Trophoblast cell (in vitro differentiated cells and primary cell): ENCODE results near the gene GALNT14.

Source experiments
- DNase-seq, 2 donors: peaks; one replicate each; pipeline ENCODE4 v3.0.0-alpha.2; 2016
- H2AFZ ChIP-seq: 2 replicates; pipeline ENCODE4 v1.6.1; 2013; ENCODE audit warnings: low read length, moderate library complexity, mild to moderate bottlenecking; ENCODE audit not compliant: insufficient read depth, poor library complexity
- H2AK5ac ChIP-seq: 2 replicates; pipeline ENCODE4 v1.6.1; 2013; ENCODE audit warnings: mild to moderate bottlenecking, low read length
- H2BK120ac ChIP-seq: 2 replicates; pipeline ENCODE4 v1.6.1; 2013; ENCODE audit warnings: low read length, mild to moderate bottlenecking, moderate library complexity; ENCODE audit not compliant: insufficient read depth, poor library complexity
- H2BK12ac ChIP-seq: 2 replicates; pipeline ENCODE4 v1.6.1; 2013; ENCODE audit warnings: mild to moderate bottlenecking, low read length, moderate library complexity
- H2BK5ac ChIP-seq: 2 replicates; pipeline ENCODE4 v1.6.1; 2013; ENCODE audit warnings: low read length, low read depth, moderate library complexity, mild to moderate bottlenecking; ENCODE audit not compliant: poor library complexity
- H3K14ac ChIP-seq: 2 replicates; pipeline ENCODE4 v1.6.1; 2013; ENCODE audit warnings: mild to moderate bottlenecking, low read length
- H3K18ac ChIP-seq: 2 replicates; pipeline ENCODE4 v1.6.1; 2013; ENCODE audit warnings: mild to moderate bottlenecking, low read length
- H3K23ac ChIP-seq: 2 replicates; pipeline ENCODE4 v1.6.1; 2013; ENCODE audit warnings: low read length
- H3K27ac ChIP-seq: 2 replicates; pipeline ENCODE4 v1.5.1; 2013; ENCODE audit warnings: low read depth, mild to moderate bottlenecking, inconsistent platforms, low read length, moderate library complexity
- H3K27me3 ChIP-seq: 2 replicates; pipeline ENCODE4 v1.6.1; 2013; ENCODE audit warnings: inconsistent platforms, mild to moderate bottlenecking, low read length, moderate library complexity; ENCODE audit not compliant: insufficient read depth
- H3K36me3 ChIP-seq, 2 experiments: 1 replicate in 1 of 2; 2 replicates in 1 of 2; pipeline ENCODE4 v1.6.1; 2013; ENCODE audit warnings: low read length in 2 of 2, mild to moderate bottlenecking in 2 of 2, moderate library complexity in 1 of 2; ENCODE audit not compliant: insufficient read depth in 2 of 2, control insufficient read depth in 1 of 2
- H3K4ac ChIP-seq: 2 replicates; pipeline ENCODE4 v1.6.1; 2013; ENCODE audit warnings: low read depth, mild to moderate bottlenecking, low read length, moderate library complexity
- H3K4me1 ChIP-seq, 2 experiments: 1 replicate in 1 of 2; 2 replicates in 1 of 2; pipeline ENCODE4 v1.6.1; 2013; ENCODE audit warnings: low read length in 2 of 2, mild to moderate bottlenecking in 2 of 2, moderate library complexity in 1 of 2; ENCODE audit not compliant: insufficient read depth in 2 of 2, control insufficient read depth in 1 of 2
- H3K4me2 ChIP-seq: 2 replicates; pipeline ENCODE4 v1.6.1; 2013; ENCODE audit warnings: inconsistent platforms, mild to moderate bottlenecking, low read length, moderate library complexity
- H3K4me3 ChIP-seq: 2 replicates; pipeline ENCODE4 v1.5.1; 2013; ENCODE audit warnings: mild to moderate bottlenecking, low read depth, low read length, inconsistent platforms
- H3K79me1 ChIP-seq: one replicate; pipeline ENCODE4 v1.6.1; 2013; ENCODE audit warnings: low read length
- H3K79me2 ChIP-seq: 2 replicates; pipeline ENCODE4 v1.6.1; 2013; ENCODE audit warnings: low read length, mild to moderate bottlenecking; ENCODE audit not compliant: control insufficient read depth, insufficient read depth, poor library complexity
- H3K9ac ChIP-seq: 2 replicates; pipeline ENCODE4 v1.6.1; 2013; ENCODE audit warnings: mild to moderate bottlenecking, low read length
- H3K9me3 ChIP-seq: 2 replicates; pipeline ENCODE4 v1.6.1; 2013; ENCODE audit warnings: low read depth, mild to moderate bottlenecking, control low read depth, inconsistent platforms, low read length; ENCODE audit not compliant: insufficient read depth
- H4K12ac ChIP-seq: 2 replicates; pipeline ENCODE4 v1.6.1; 2013; ENCODE audit warnings: low read depth, mild to moderate bottlenecking, low read length, moderate library complexity
- H4K8ac ChIP-seq: 2 replicates; pipeline ENCODE4 v1.6.1; 2013; ENCODE audit warnings: low read depth, mild to moderate bottlenecking, low read length, moderate library complexity
- H4K91ac ChIP-seq: one replicate; pipeline ENCODE4 v1.6.1; 2013; ENCODE audit warnings: low read depth, mild to moderate bottlenecking, low read length, moderate library complexity
- WGBS: extraction: QIAGEN DNeasy Blood & Tissue Kit; methylation state at CpG from one replicate; pipeline ENCODE4 v1.1.7; 2013; ENCODE audit warnings: missing lambda C conversion rate; ENCODE audit not compliant: insufficient read length, insufficient coverage; ENCODE audit errors: extremely low coverage; 5-methylcytosine and 5-hydroxymethylcytosine counted together

GALNT14 gene

DNA sequence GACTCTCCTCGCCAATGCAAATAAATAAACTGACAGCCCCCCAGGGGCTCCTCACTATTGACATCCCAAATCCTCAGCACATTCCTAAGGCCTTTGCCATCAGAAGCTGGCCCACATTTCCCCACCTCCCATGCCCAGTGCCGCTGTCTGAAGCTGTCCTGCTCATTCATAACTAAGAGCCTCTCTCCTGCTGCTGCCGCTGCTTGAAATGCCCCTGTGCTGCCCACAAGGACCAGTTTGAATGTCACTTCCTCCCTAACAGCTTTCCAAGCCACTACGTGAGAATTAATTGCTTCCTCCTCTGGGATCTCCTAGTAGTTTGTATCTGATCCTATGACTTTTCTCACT, 179.3 kb downstream of the GALNT14 start:
- H4K8ac ChIP-seq, result no peak overlapping the region
- no peak overlapping the region for H2AFZ ChIP-seq
- no peak overlapping the region for H4K91ac ChIP-seq
- H3K27me3 ChIP-seq, result no peaks in the 10 kb centered on the region
- H2BK5ac ChIP-seq, result no peak overlapping the region
- no peak overlapping the region for H3K23ac ChIP-seq
- H3K14ac ChIP-seq, result no peak overlapping the region
- H3K9ac ChIP-seq, result no peak overlapping the region
- no peak overlapping the region for H4K12ac ChIP-seq
- no CpG with 5 or more reads among the region's 4 CpGs for WGBS
- no peak overlapping the region for H3K18ac ChIP-seq
- no peak overlapping the region for H2BK12ac ChIP-seq
- no peaks in the 10 kb centered on the region for H3K79me1 ChIP-seq
- H3K4me3 ChIP-seq, result no peak overlapping the region
- DNase-seq, result no peak
- no peak overlapping the region for H3K27ac ChIP-seq
- no peak overlapping the region for H3K4me2 ChIP-seq
- H3K79me2 ChIP-seq, result no peaks in the 10 kb centered on the region
- H3K4me1 ChIP-seq, result no peaks in the 10 kb centered on the region
- no peaks in the 10 kb centered on the region for H3K36me3 ChIP-seq
- no peak overlapping the region for H2BK120ac ChIP-seq
- no peaks in the 10 kb centered on the region for H3K9me3 ChIP-seq
- H2AK5ac ChIP-seq, result no peak overlapping the region
- no peak overlapping the region for H3K4ac ChIP-seq

GRCh38 chr2:30958193-30958917, 179.9 kb downstream of the GALNT14 start:
- H4K91ac ChIP-seq, result no peak overlapping the region
- no peak overlapping the region for H4K12ac ChIP-seq
- H2BK120ac ChIP-seq, result no peak overlapping the region
- no peaks in the 10 kb centered on the region for H3K9me3 ChIP-seq
- no peaks in the 10 kb centered on the region for H3K79me1 ChIP-seq
- no peak overlapping the region for H2BK5ac ChIP-seq
- no peaks in the 10 kb centered on the region for H3K36me3 ChIP-seq
- H3K18ac ChIP-seq, result no peak overlapping the region
- no peak overlapping the region for H3K4ac ChIP-seq
- H3K4me3 ChIP-seq, result no peak overlapping the region
- H2BK12ac ChIP-seq, result no peak overlapping the region
- no peak overlapping the region for H3K27ac ChIP-seq
- no peak overlapping the region for H4K8ac ChIP-seq
- H3K9ac ChIP-seq, result no peak overlapping the region
- DNase-seq, result no peak
- H3K79me2 ChIP-seq, result no peaks in the 10 kb centered on the region
- no peak overlapping the region for H2AFZ ChIP-seq
- H3K23ac ChIP-seq, result no peak overlapping the region
- WGBS, result no CpG with 5 or more reads among the region's 15 CpGs
- no peak overlapping the region for H2AK5ac ChIP-seq
- no peak overlapping the region for H3K14ac ChIP-seq
- H3K27me3 ChIP-seq, result no peaks in the 10 kb centered on the region
- no peak overlapping the region for H3K4me2 ChIP-seq
- H3K4me1 ChIP-seq, result no peaks in the 10 kb centered on the region

DNA sequence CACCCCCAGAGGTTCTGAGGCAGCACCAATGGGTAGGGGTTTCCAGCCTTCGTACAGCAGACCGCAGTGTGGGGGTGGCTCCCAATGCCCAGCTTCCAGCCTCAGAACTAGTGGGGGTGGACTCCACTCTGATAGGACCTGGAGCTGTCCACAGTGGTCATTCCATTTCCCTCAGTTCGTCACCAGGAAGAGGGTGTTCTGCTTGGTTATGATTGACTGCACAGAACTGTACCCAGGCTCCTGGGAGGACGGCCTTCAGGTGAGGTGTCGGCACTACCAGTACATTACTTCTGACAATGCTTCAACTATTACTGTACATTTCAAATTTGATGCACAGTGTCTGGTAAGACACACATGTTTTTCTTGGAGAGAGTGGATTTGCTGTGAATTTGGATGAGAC, 180.6 kb downstream of the GALNT14 start:
- Histone ChIP-seq H3K79me2 (no peaks in the 10 kb centered on the region), H3K9ac (no peak overlapping the region), H2BK12ac (no peak overlapping the region), H3K4me3 (no peak overlapping the region), H3K9me3 (no peaks in the 10 kb centered on the region), H3K36me3 (no peaks in the 10 kb centered on the region), H3K27ac (no peak overlapping the region), H3K18ac (no peak overlapping the region), H3K4me1 (no peaks in the 10 kb centered on the region), H3K4me2 (no peak overlapping the region), H2BK5ac (no peak overlapping the region), H4K12ac (no peak overlapping the region), H3K14ac (no peak overlapping the region), H3K23ac (no peak overlapping the region), H3K27me3 (no peaks in the 10 kb centered on the region), H2AFZ (no peak overlapping the region), H2BK120ac (no peak overlapping the region), H4K91ac (no peak overlapping the region), H2AK5ac (no peak overlapping the region), H3K4ac (no peak overlapping the region), H4K8ac (no peak overlapping the region), H3K79me1 (no peaks in the 10 kb centered on the region)
- no CpG with 5 or more reads among the region's 5 CpGs for WGBS
- DNase-seq, result no peak

DNA sequence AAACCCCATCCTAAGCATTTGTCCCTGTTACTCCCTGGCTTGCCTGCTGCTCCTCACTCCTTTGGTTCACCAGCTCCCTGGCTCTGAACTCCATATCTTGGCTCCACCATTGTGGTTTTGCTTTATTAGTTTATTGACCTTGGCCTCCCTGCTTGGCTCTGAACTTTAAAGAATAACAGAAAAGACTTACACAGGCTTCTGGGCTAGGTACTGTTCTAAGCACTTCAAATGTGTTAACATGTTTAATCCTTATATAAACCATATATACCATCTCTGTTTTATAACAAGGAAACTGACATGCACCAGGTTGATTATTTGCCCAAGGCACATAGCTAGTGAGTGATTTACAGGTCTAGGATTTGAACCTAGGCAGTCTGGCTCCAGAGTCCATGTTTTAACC, 181.2 kb downstream of the GALNT14 start:
- H4K91ac ChIP-seq, result no peak overlapping the region
- H3K14ac ChIP-seq, result no peak overlapping the region
- no peaks in the 10 kb centered on the region for H3K27me3 ChIP-seq
- H2BK120ac ChIP-seq, result no peak overlapping the region
- DNase-seq, result no peak
- H3K23ac ChIP-seq, result no peak overlapping the region
- H2AK5ac ChIP-seq, result no peak overlapping the region
- H3K18ac ChIP-seq, result no peak overlapping the region
- no peak overlapping the region for H3K4me2 ChIP-seq
- H3K36me3 ChIP-seq, result no peaks in the 10 kb centered on the region
- H3K9ac ChIP-seq, result no peak overlapping the region
- no peaks in the 10 kb centered on the region for H3K4me1 ChIP-seq
- H4K12ac ChIP-seq, result no peak overlapping the region
- no peak overlapping the region for H3K4ac ChIP-seq
- no peak overlapping the region for H2BK5ac ChIP-seq
- H4K8ac ChIP-seq, result no peak overlapping the region
- H3K9me3 ChIP-seq, result no peaks in the 10 kb centered on the region
- H3K4me3 ChIP-seq, result no peak overlapping the region
- H2AFZ ChIP-seq, result no peak overlapping the region
- H2BK12ac ChIP-seq, result no peak overlapping the region
- H3K79me2 ChIP-seq, result no peaks in the 10 kb centered on the region
- H3K79me1 ChIP-seq, result no peaks in the 10 kb centered on the region
- no peak overlapping the region for H3K27ac ChIP-seq
